ENCODE measurements around the gene CLIC6. TPM values are rescaled to one million over a fixed set of nuclear protein-coding genes. Genes with fewer than 3 reads are reported as not detected.

CLIC6 gene
- total and polyA plus RNA-seq, 2 donors from 2014 or later: 2.1 to 10.1 TPM

DNA sequence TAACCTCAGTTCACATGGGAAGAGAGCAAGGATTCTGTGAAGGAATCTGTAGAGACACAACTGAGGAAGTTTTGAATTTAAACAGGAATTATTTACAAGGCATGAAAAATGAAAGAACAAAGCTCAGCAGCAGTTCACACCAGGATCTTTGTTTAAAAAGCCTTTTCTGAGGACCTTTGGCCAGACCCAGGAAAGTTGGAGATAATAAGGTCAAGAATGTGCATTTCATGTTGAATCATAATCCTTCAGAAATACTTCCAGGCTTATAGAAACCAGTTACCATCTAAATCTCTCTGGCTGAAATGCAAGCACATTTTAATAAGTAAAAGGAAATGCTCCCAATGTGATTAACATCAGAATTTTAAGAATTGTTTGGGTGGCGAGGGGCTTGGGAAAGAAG, 2.7 kb downstream of the CLIC6 start:
- Histone ChIP-seq H3K9me3 (ENCODE audit: control insufficient read depth in 2 of 3, insufficient read depth in 1 of 3, low read length in 3 of 3) (no peaks in the 10 kb centered on the region), H3K9ac (ENCODE audit: low read length in 3 of 3) (no peak overlapping the region), H3K27me3 (ENCODE audit: control insufficient read depth, insufficient read depth, low read length) (peaks cover 19% of the 10 kb centered on the region), H3K4me1 (ENCODE audit: control insufficient read depth in 2 of 3, insufficient read depth in 2 of 3, low read depth in 1 of 3, low read length in 3 of 3) (peaks cover 0 to 5% (median 0%) of the 10 kb centered on the region in 3 donors), H3K27ac (ENCODE audit: low read depth in 2 of 2, low read length in 2 of 2) (no peak overlapping the region), H3K4me3 (ENCODE audit: low read length in 3 of 3) (no peak overlapping the region), H3K36me3 (ENCODE audit: control insufficient read depth in 2 of 3, insufficient read depth in 3 of 3, low read length in 3 of 3) (no peaks in the 10 kb centered on the region)
- no peak for FAIRE-seq
- intact Hi-C loops (cut with DNase I): no loop called here
- no peak for DNase-seq
- TF ChIP-seq CTCF (IDR thresholded peaks at IDR 0.05; ENCODE audit: borderline replicate concordance, extremely low read depth, insufficient read depth): no peak

DNA sequence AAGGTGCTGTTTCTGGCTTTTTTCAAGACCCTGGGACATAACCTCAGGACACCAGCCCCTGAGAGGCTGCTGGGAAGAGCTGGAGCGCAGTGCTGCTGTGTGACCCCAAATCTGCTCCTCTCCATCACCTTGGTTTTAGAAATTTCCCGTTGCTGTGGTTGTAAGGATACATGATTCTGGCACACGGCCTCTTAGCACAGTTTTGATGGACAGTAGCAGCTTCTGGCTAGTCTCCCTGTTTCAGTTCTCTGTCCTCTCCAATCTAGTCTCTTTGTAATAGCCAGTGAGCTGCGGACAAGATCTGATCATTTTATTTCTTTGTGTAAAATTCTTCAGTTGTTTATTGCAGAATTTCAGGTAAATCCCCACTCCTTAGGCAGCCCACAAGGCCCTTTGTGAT, 3.1 kb downstream of the CLIC6 start:
- no peak overlapping the region for H3K4me3 ChIP-seq (ENCODE audit: low read length in 3 of 3)
- DNase-seq (no peak), FAIRE-seq (no peak)
- H3K9me3 ChIP-seq (ENCODE audit: control insufficient read depth in 2 of 3, insufficient read depth in 1 of 3, low read length in 3 of 3): no peaks in the 10 kb centered on the region
- H3K36me3 ChIP-seq (ENCODE audit: control insufficient read depth in 2 of 3, insufficient read depth in 3 of 3, low read length in 3 of 3): no peaks in the 10 kb centered on the region
- peaks cover 19% of the 10 kb centered on the region for H3K27me3 ChIP-seq (ENCODE audit: control insufficient read depth, insufficient read depth, low read length)
- no peak overlapping the region for H3K27ac ChIP-seq (ENCODE audit: low read depth in 2 of 2, low read length in 2 of 2)
- intact Hi-C loops (cut with DNase I): no loop called here
- no peak overlapping the region for H3K9ac ChIP-seq (ENCODE audit: low read length in 3 of 3)
- TF ChIP-seq CTCF (IDR thresholded peaks at IDR 0.05; ENCODE audit: borderline replicate concordance, extremely low read depth, insufficient read depth): no peak
- H3K4me1 ChIP-seq (ENCODE audit: control insufficient read depth in 2 of 3, insufficient read depth in 2 of 3, low read depth in 1 of 3, low read length in 3 of 3): peaks cover 0 to 5% (median 0%) of the 10 kb centered on the region in 3 donors

- FAIRE-seq: no peak
- no peak for DNase-seq
- Histone ChIP-seq H3K4me3 (ENCODE audit: low read length in 3 of 3) (no peak overlapping the region), H3K9me3 (ENCODE audit: control insufficient read depth in 2 of 3, insufficient read depth in 1 of 3, low read length in 3 of 3) (no peaks in the 10 kb centered on the region), H3K4me1 (ENCODE audit: control insufficient read depth in 2 of 3, insufficient read depth in 2 of 3, low read depth in 1 of 3, low read length in 3 of 3) (peaks cover 0 to 5% (median 0%) of the 10 kb centered on the region in 3 donors), H3K9ac (ENCODE audit: low read length in 3 of 3) (no peak overlapping the region), H3K27ac (ENCODE audit: low read depth in 2 of 2, low read length in 2 of 2) (no peak overlapping the region), H3K36me3 (ENCODE audit: control insufficient read depth in 2 of 3, insufficient read depth in 3 of 3, low read length in 3 of 3) (no peaks in the 10 kb centered on the region), H3K27me3 (ENCODE audit: control insufficient read depth, insufficient read depth, low read length) (peaks cover 19% of the 10 kb centered on the region)
- intact Hi-C loops (cut with DNase I): no loop called here
- no peak for TF ChIP-seq CTCF (IDR thresholded peaks at IDR 0.05; ENCODE audit: borderline replicate concordance, extremely low read depth, insufficient read depth)
Measured at GRCh38 chr21:34673006-34673405, 4.2 kb downstream of the CLIC6 start.

DNA sequence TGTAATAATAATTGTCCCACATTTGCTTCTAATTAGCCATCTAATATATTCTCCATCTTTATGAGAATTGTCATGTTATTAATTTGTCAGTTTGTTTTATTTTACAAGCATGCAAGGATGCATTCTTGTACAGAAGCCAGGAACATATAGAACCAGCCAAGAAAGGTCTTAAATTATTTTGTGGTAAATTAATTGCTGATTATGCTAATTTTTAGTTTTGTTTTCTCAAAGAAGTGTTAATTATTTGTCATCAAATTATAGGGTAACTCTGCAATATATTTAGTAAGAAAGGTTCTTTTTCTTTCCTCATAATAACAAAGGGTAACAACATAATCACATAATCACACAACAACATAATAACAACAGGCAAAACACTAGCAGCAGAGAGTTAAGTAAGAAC, 5.7 kb downstream of the CLIC6 start:
- FAIRE-seq: no peak
- no peak overlapping the region for H3K9ac ChIP-seq (ENCODE audit: low read length in 3 of 3)
- TF ChIP-seq CTCF (IDR thresholded peaks at IDR 0.05; ENCODE audit: borderline replicate concordance, extremely low read depth, insufficient read depth): no peak

More for the DNA sequence above, 5.7 kb downstream of the CLIC6 start:
- H3K4me3 ChIP-seq (ENCODE audit: low read length in 3 of 3): no peak overlapping the region
- peaks cover 19% of the 10 kb centered on the region for H3K27me3 ChIP-seq (ENCODE audit: control insufficient read depth, insufficient read depth, low read length)
- H3K27ac ChIP-seq (ENCODE audit: low read depth in 2 of 2, low read length in 2 of 2): no peak overlapping the region
- no peaks in the 10 kb centered on the region for H3K9me3 ChIP-seq (ENCODE audit: control insufficient read depth in 2 of 3, insufficient read depth in 1 of 3, low read length in 3 of 3)
- DNase-seq: no peak
- intact Hi-C loops (cut with DNase I): no loop called here
- H3K36me3 ChIP-seq (ENCODE audit: control insufficient read depth in 2 of 3, insufficient read depth in 3 of 3, low read length in 3 of 3): no peaks in the 10 kb centered on the region
- H3K4me1 ChIP-seq (ENCODE audit: control insufficient read depth in 2 of 3, insufficient read depth in 2 of 3, low read depth in 1 of 3, low read length in 3 of 3): peaks cover 0 to 5% (median 0%) of the 10 kb centered on the region in 3 donors
